GM18505 (cell line): ENCODE measurements around the gene TMEM150B.

Source experiments
- ATAC-seq: cut with Tn5 transposase; IDR thresholded peaks from one replicate; pipeline ENCODE4 v1.9.1; 2021; ENCODE audit not compliant: unreplicated experiment
- POLR2A ChIP-seq: IDR thresholded peaks from 4 replicates; pipeline ENCODE4 v1.6.1; 2011; ENCODE audit warnings: borderline replicate concordance; ENCODE audit not compliant: insufficient read depth, insufficient read length; ENCODE audit errors: extremely low read depth

The TMEM150B gene

DNA sequence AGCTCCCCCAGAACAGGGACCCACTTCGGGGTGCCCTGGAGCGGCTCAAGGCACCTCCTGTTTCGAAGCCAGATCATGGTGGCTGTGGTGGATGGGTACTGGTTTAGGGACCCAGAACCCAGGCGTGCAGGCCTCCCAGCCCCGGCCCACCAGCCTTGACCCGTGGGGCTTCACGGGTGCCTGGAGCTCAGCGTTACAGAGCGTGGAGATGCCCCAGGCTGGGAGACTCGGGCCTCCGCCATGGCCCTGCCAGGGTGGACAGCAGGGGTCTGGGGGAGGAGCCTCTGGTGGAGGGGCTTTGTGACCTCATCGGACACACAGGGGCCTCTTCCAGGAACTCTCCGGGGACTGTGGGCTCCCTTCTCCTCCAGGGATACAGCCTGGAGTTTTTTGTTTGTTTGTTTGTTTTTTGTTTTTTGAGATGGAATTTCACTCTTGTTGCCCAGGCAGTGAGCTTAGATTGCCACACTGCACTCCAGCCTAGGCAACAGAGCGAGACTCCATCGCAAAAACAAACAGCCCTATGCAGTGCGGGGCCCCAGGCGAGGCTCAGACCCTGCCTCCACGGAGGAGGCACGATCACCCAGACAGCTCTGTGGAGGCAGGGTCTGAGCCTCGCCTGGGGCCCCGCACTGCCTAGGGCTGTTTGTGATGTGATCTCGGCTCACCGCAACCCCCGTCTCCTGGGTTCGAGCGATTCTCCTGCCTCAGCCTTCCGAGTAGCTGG lies 38.0 kb upstream of the TMEM150B start, which contains the start of gene GARIN5B:
Gene GARIN5B, minus strand, starts transcription at position 271 of the 727 bp plus-strand sequence. Its CDS starts 194 bp downstream, at position 77.
- TF ChIP-seq POLR2A, result no peak
- no peak for ATAC-seq

GRCh38 chr19:55362174-55362989 lies 37.2 kb upstream of the TMEM150B start:
- no peak for ATAC-seq
- no peak for TF ChIP-seq POLR2A

DNA sequence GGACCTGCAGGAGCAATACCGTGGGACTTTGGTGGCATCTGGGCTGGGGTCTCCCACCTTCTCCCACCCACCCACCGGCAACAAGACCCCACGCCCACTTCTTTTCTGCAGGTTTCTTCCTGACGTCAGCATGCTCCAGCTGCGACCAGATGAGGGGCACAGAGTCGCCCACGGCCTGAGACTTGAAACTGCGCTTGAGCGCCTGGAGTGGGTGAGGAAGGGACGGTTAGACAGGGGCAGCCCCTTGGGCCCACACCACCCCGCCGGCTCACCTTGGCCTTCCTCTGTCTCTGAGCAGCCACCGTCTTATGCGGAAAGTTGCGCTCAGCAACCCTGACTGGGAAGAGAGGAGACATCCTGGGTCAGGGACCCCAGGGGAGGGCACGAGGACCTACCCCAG lies 35.8 kb upstream of the TMEM150B start:
- no peak for TF ChIP-seq POLR2A
- no peak for ATAC-seq

- no peak for ATAC-seq
Measured at GRCh38 chr19:55358943-55359908, 34.1 kb upstream of the TMEM150B start.

DNA sequence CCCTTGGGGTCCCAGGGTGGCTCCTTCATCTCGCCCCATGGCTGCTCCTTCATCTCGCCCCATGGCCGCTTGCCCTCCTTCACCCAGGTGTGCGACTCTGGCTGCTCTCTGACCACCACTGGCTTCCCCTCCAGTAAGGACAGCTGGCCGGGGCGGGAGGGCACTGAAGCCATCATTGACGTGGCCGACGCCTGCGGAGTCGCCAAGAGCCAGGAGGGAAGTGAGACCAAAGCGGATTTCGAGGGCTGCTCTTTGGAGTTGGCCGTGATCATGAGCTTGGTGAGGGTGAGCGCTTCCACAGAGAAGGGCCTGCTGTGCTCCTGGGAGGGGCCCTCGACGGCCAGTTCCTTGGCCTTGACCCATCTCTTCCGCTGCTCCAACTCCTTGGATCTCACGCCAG lies 33.4 kb upstream of the TMEM150B start:
- no peak for ATAC-seq
- no peak for TF ChIP-seq POLR2A

More at GRCh38 chr19:55358943-55359908, 34.1 kb upstream of the TMEM150B start:
- no peak for TF ChIP-seq POLR2A

DNA sequence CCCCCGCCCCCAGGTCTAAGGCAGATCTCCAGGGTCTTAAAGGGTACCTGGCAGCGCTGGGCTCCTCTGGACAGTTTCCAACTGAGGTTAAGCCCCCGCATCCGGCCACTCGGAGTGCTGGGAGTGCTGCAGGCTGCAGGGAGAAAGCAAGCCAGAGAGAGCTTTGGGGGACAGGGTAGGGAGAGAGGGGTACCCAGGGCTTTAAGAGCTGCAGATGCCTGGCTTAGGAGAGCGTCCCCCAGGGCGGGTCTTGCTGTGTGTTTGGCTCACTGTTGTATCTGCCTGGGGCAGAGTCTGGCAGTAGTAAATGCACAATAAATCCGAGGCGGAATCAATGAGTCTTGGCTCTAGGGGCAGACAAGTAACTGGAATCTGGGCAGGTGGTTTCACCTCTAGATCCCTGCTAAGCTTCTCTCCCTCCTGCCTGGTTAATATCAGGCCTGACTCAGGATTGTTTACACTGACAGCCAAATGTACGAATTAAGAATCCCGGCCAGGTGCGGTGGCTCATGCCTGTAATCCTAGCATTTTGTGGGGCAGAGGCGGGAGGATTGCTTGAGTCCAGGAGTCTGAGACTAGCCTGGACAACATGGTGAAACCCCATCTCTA lies 30.2 kb upstream of the TMEM150B start:
- ATAC-seq, result no peak
- TF ChIP-seq POLR2A, result no peak

DNA sequence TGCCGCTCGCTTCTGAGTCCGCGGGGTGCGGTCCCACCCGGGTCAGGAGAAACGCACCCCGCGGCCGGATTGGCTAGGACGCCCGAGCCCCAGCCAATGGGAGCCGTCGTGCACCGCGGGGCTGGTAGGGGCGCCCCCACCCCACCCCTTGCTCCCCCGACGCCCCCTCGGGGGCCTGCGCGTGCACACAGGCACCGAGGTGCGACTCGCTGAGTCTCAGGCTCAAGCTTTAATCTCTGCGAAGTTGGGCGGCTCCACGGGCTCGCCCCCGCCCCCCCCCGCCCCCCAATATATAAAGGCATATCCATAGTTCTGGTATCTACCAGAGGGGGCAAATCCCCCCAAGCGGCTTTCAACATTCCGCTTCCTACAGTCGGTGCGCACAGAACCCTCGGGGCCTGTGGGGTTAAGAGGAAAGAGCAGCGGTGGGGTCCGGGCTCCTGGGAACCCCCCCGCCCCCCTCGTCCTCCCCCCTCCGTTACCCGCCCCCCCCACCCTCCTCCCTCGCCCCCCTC lies 29.6 kb upstream of the TMEM150B start, which contains the start of gene COX6B2:
Gene COX6B2, minus strand, starts transcription at position 22 of the 515 bp plus-strand sequence. CDS start 198 bp downstream, outside the sequence.
- ATAC-seq, result no peak
- no peak for TF ChIP-seq POLR2A

- no peak for TF ChIP-seq POLR2A
- ATAC-seq, result no peak
Measured at GRCh38 chr19:55353803-55354697, 28.9 kb upstream of the TMEM150B start.

DNA sequence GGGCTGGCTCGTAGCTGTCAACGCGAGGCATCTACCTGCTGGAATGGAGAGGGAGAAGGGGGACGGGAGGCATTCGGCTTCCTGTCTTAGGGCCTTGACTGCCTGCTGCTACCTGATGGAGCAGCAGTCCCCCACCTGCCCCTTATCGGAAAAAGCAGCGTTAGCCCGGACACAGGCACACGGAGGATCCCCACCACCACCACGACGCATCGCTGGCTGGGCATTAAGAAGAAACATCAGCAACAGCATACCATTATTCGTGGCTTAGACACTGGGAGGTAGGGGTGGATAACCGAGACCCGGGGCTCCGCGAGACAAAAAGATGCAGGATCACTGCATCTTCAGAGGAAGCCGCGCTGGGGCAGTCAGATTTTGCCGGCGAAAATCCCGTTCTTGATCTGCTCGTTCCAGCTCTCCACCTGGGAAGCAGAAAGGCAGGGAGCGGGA lies 28.2 kb upstream of the TMEM150B start:
- no peak for ATAC-seq
- no peak for TF ChIP-seq POLR2A

- ATAC-seq, result no peak
- TF ChIP-seq POLR2A, result no peak
Measured at GRCh38 chr19:55352549-55353145, 27.5 kb upstream of the TMEM150B start.

GRCh38 chr19:55352040-55352439 lies 26.9 kb upstream of the TMEM150B start:
- TF ChIP-seq POLR2A, result no peak
- no peak for ATAC-seq
